NCI-H1436 (cell line): ENCODE results near the gene SLC46A2.

Source experiments
- DNase-seq: peaks from one replicate; lab custom pipeline; 2025; lab: John Stamatoyannopoulos, UW

SLC46A2 gene

GRCh38 chr9:112885324-112885723 is 5.4 kb downstream of the SLC46A2 start:
- no peak for DNase-seq

- DNase-seq: no peak
Observed at GRCh38 chr9:112884721-112885120, 6.0 kb downstream of the SLC46A2 start.

GRCh38 chr9:112884101-112884500 is 6.6 kb downstream of the SLC46A2 start:
- DNase-seq: no peak

GRCh38 chr9:112881331-112881730 is 9.3 kb downstream of the SLC46A2 start:
- DNase-seq: no peak

- no peak for DNase-seq
Observed at GRCh38 chr9:112880650-112881049, 10.0 kb downstream of the SLC46A2 start.

- no peak for DNase-seq
Observed at GRCh38 chr9:112878752-112879151, 11.9 kb downstream of the SLC46A2 start.

GRCh38 chr9:112873773-112874405 is 16.8 kb downstream of the SLC46A2 start:
- no peak for DNase-seq

- DNase-seq: no peak
Observed at GRCh38 chr9:112872019-112872418, 18.7 kb downstream of the SLC46A2 start.

- DNase-seq: no peak
Observed at GRCh38 chr9:112870556-112870955, 20.1 kb downstream of the SLC46A2 start.

GRCh38 chr9:112869917-112870316 is 20.8 kb downstream of the SLC46A2 start:
- DNase-seq: no peak

GRCh38 chr9:112869041-112869529 is 21.6 kb downstream of the SLC46A2 start:
- DNase-seq: no peak

GRCh38 chr9:112868461-112868860 is 22.2 kb downstream of the SLC46A2 start:
- DNase-seq: no peak

- DNase-seq: no peak
Observed at GRCh38 chr9:112867275-112867991, 23.2 kb downstream of the SLC46A2 start.

GRCh38 chr9:112866662-112867274 is 23.9 kb downstream of the SLC46A2 start:
- DNase-seq: no peak

GRCh38 chr9:112864982-112865381 is 25.7 kb downstream of the SLC46A2 start:
- no peak for DNase-seq

GRCh38 chr9:112864403-112864802 is 26.3 kb downstream of the SLC46A2 start:
- no peak for DNase-seq

- no peak for DNase-seq
Observed at GRCh38 chr9:112863746-112864145, 26.9 kb downstream of the SLC46A2 start.

GRCh38 chr9:112863214-112863613 is 27.5 kb downstream of the SLC46A2 start:
- DNase-seq: no peak

GRCh38 chr9:112861638-112862555 is 28.8 kb downstream of the SLC46A2 start:
- no peak for DNase-seq

- no peak for DNase-seq
Observed at GRCh38 chr9:112861155-112861554, 29.5 kb downstream of the SLC46A2 start.

GRCh38 chr9:112860451-112860850 is 30.2 kb downstream of the SLC46A2 start:
- DNase-seq: no peak

GRCh38 chr9:112858625-112859147 is 32.0 kb downstream of the SLC46A2 start:
- no peak for DNase-seq
